RPMI7951 (cell line): Measurements from ENCODE around the gene CASQ2. TPM values are rescaled to one million over a fixed set of nuclear protein-coding genes. Genes with fewer than 3 reads are reported as not detected.

Source experiments
- DNase-seq: peaks from one replicate; pipeline ENCODE4 v3.0.0-alpha.2; 2012; ENCODE audit warnings: low read depth
- total RNA-seq: library from RNA; depleted of rRNA; stranded (reverse); fragments of >200 nt; shearing (Covaris generic); gene quantifications from 2 replicates; pipeline ENCODE4 v1.2.3, GENCODE V29; 2014

CASQ2 gene
- total RNA-seq, 1 experiment from 2014 or later: not detected

- DNase-seq: no peak
Measured at GRCh38 chr1:115729756-115730155, 38.8 kb downstream of the CASQ2 start.

GRCh38 chr1:115728341-115728740 is 40.2 kb downstream of the CASQ2 start:
- no peak for DNase-seq

GRCh38 chr1:115727706-115728249 is 40.7 kb downstream of the CASQ2 start:
- peak; percentile 86 for DNase-seq

GRCh38 chr1:115726570-115726969 is 41.9 kb downstream of the CASQ2 start:
- no peak for DNase-seq

GRCh38 chr1:115726161-115726560 is 42.4 kb downstream of the CASQ2 start:
- DNase-seq: no peak

- DNase-seq: no peak
Measured at GRCh38 chr1:115725600-115725999, 42.9 kb downstream of the CASQ2 start.

GRCh38 chr1:115723756-115724155 is 44.8 kb downstream of the CASQ2 start:
- no peak for DNase-seq

- no peak for DNase-seq
Measured at GRCh38 chr1:115722221-115722620, 46.3 kb downstream of the CASQ2 start.

GRCh38 chr1:115719285-115719684 is 49.2 kb downstream of the CASQ2 start:
- no peak for DNase-seq

GRCh38 chr1:115718011-115718754 is 50.3 kb downstream of the CASQ2 start:
- no peak for DNase-seq

- peak; percentile 18 for DNase-seq
Measured at GRCh38 chr1:115717541-115717940, 51.0 kb downstream of the CASQ2 start.

GRCh38 chr1:115714572-115715141 is 53.9 kb downstream of the CASQ2 start:
- DNase-seq: no peak

- DNase-seq: no peak
Measured at GRCh38 chr1:115713906-115714305, 54.6 kb downstream of the CASQ2 start.

GRCh38 chr1:115712911-115713609 is 55.5 kb downstream of the CASQ2 start:
- DNase-seq: no peak

GRCh38 chr1:115710859-115711624 is 57.5 kb downstream of the CASQ2 start:
- DNase-seq: peak; percentile 5

- DNase-seq: peak; percentile 56
Measured at GRCh38 chr1:115706587-115707425, 61.7 kb downstream of the CASQ2 start.

- no peak for DNase-seq
Measured at GRCh38 chr1:115705963-115706362, 62.6 kb downstream of the CASQ2 start.

GRCh38 chr1:115705085-115705951 is 63.2 kb downstream of the CASQ2 start:
- peak; percentile 66 for DNase-seq

- DNase-seq: no peak
Measured at GRCh38 chr1:115702959-115703358, 65.6 kb downstream of the CASQ2 start.

- DNase-seq: no peak
Measured at GRCh38 chr1:115701090-115701489, 67.4 kb downstream of the CASQ2 start.
